ENCODE results near the gene ERBIN. TPM values are rescaled to one million over a fixed set of nuclear protein-coding genes. Genes with fewer than 3 reads are reported as not detected.

The ERBIN gene
- total RNA-seq, 1 donor from 2014 or later: 63.2 TPM

Small RNAs within 50 kb of the gene (small RNA-seq; reads per million reads assigned to genes)
- gene RF00598 (ENCODE audit: low replicate concordance): not detected

Other genes starting within 250 kb of the ERBIN start
- 20.7 TPM for gene SGTB, start 204.5 kb upstream of the ERBIN start, total RNA-seq
- gene NLN, start 204.4 kb upstream of the ERBIN start, total RNA-seq: 61.2 TPM
- gene SREK1, start 217.7 kb downstream of the ERBIN start, total RNA-seq: 61.0 TPM

Data from temporal lobe (tissue), 2 donors.